ENCODE measurements around the gene DMD. TPM values are rescaled to one million over a fixed set of nuclear protein-coding genes. Genes with fewer than 3 reads are reported as not detected.

The DMD gene
- polyA plus RNA-seq (2012; ENCODE audit: missing spikeins), result 4.3 TPM

DNA sequence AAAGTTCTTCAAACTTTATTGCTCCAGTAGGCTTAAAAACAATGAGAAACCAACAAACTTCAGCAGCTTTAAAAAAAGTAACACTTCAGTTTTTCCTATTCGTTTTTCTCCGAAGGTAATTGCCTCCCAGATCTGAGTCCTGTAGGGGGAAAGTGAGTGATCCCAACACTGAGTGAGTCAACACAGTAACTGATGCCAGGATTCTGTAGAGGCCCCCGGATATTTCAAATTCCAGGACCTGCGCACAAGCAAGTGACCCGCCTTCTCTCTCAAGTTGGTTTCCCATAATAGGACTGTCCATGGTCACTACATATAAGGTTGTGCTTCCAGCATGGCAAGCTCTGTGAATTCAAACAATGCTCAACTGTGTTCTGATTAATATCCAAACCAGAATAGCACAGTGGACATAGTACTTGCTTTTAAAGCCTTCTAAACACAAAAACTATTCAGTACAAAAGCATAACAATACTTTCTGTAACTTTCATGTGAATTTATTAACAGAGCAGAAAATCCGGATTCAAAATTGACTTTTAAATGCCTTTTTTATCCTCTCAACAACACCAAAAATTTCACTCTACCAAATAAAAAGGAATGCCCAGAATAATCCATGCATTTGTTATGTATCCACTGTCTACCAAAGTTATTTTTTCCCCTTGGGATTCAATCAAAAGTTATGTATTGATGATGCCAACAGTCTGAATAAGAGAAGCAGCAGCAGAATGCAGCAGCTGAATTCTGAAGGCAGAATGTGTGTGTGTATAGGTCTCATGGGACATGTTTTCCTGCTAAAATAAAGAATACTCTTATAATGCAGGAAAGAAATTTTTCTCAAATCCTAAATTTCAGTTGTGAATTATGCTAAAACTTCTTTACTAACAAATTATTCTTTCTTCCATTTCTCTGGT, at the start of gene DMD:
Gene DMD (minus strand): TSS at position 194 of the 905 bp plus-strand sequence. CDS start 237 bp downstream, outside the sequence.
- DNase-seq (ENCODE audit: insufficient read length) (no peak), FAIRE-seq (no peak)
- TF ChIP-seq TAF1 (IDR thresholded peaks at IDR 0.05; ENCODE audit: borderline replicate concordance, low read depth, low read length) (no peak), POLR2A (IDR thresholded peaks at IDR 0.05; ENCODE audit: low read depth, low read length) (no peak), POLR2AphosphoS5 (IDR thresholded peaks at IDR 0.05; ENCODE audit: low read depth, low read length) (no peak)

GRCh38 chrX:33252306-33252825, 41.0 kb upstream of the DMD start:
- DNase-seq (ENCODE audit: insufficient read length) (no peak), FAIRE-seq (no peak)
- TF ChIP-seq POLR2A (IDR thresholded peaks at IDR 0.05; ENCODE audit: low read depth, low read length), result no peak
- no peak for TF ChIP-seq POLR2AphosphoS5 (IDR thresholded peaks at IDR 0.05; ENCODE audit: low read depth, low read length)
- TF ChIP-seq TAF1 (IDR thresholded peaks at IDR 0.05; ENCODE audit: borderline replicate concordance, low read depth, low read length), result no peak

DNA sequence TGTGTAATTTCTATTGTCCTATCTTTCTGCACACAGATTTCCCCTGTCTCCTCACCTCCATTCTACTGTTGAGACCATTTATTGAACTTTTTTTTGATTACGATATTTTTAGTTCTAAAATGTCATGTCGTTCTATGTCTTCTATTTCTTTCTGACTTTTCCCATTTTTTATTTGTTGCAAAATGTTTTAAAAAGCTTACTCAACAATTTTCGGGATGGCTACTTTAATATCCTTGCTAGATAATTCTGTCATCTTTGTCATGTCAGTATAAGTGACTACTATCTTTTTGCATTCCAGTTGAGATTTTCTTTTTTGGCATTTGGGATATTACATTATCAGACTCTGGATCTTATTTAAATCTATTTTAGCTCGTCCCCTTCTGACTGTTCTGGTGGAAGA, 7.5 kb upstream of the DMD start:
- DNase-seq (ENCODE audit: insufficient read length) (no peak), FAIRE-seq (no peak)
- TF ChIP-seq TAF1 (IDR thresholded peaks at IDR 0.05; ENCODE audit: borderline replicate concordance, low read depth, low read length) (no peak), POLR2AphosphoS5 (IDR thresholded peaks at IDR 0.05; ENCODE audit: low read depth, low read length) (no peak), POLR2A (IDR thresholded peaks at IDR 0.05; ENCODE audit: low read depth, low read length) (no peak)

DNA sequence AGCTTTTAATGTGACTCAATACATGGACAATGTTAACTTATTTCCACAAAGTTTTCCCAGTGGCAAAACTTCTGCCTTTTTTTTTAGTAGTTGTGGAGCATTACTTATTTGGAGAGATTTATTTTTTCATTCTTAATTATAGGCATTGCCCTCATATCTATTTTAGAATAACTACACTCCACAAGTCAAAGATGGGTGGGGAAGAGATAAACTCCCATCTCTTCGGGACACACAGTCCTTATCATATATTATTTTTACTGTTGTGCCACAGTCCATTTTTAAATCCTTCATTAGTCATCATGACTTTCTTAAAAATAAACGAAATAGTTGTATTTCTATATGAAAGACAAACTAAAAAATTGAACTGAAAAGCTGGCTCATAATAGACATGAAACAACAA, 1.2 kb downstream of the DMD start:
- FAIRE-seq (no peak), DNase-seq (ENCODE audit: insufficient read length) (no peak)
- no peak for TF ChIP-seq TAF1 (IDR thresholded peaks at IDR 0.05; ENCODE audit: borderline replicate concordance, low read depth, low read length)
- TF ChIP-seq POLR2A (IDR thresholded peaks at IDR 0.05; ENCODE audit: low read depth, low read length), result no peak
- no peak for TF ChIP-seq POLR2AphosphoS5 (IDR thresholded peaks at IDR 0.05; ENCODE audit: low read depth, low read length)

GRCh38 chrX:33207056-33207455, 4.3 kb downstream of the DMD start:
- no peak for DNase-seq (ENCODE audit: insufficient read length)
- TF ChIP-seq POLR2AphosphoS5 (IDR thresholded peaks at IDR 0.05; ENCODE audit: low read depth, low read length) (no peak), POLR2A (IDR thresholded peaks at IDR 0.05; ENCODE audit: low read depth, low read length) (no peak), TAF1 (IDR thresholded peaks at IDR 0.05; ENCODE audit: borderline replicate concordance, low read depth, low read length) (no peak)
- no peak for FAIRE-seq

- no peak for DNase-seq (ENCODE audit: insufficient read length)
- FAIRE-seq, result no peak
- TF ChIP-seq POLR2A (IDR thresholded peaks at IDR 0.05; ENCODE audit: low read depth, low read length) (no peak), TAF1 (IDR thresholded peaks at IDR 0.05; ENCODE audit: borderline replicate concordance, low read depth, low read length) (no peak), POLR2AphosphoS5 (IDR thresholded peaks at IDR 0.05; ENCODE audit: low read depth, low read length) (no peak)
Observed at GRCh38 chrX:33205321-33205720, 6.0 kb downstream of the DMD start.

GRCh38 chrX:33204889-33205288, 6.5 kb downstream of the DMD start:
- TF ChIP-seq POLR2A (IDR thresholded peaks at IDR 0.05; ENCODE audit: low read depth, low read length), result no peak
- TF ChIP-seq TAF1 (IDR thresholded peaks at IDR 0.05; ENCODE audit: borderline replicate concordance, low read depth, low read length), result no peak
- DNase-seq (ENCODE audit: insufficient read length) (no peak), FAIRE-seq (no peak)

- TF ChIP-seq POLR2A (IDR thresholded peaks at IDR 0.05; ENCODE audit: low read depth, low read length) (no peak), POLR2AphosphoS5 (IDR thresholded peaks at IDR 0.05; ENCODE audit: low read depth, low read length) (no peak), TAF1 (IDR thresholded peaks at IDR 0.05; ENCODE audit: borderline replicate concordance, low read depth, low read length) (no peak)
- FAIRE-seq, result no peak
- no peak for DNase-seq (ENCODE audit: insufficient read length)
Observed at GRCh38 chrX:33198561-33199279, 12.6 kb downstream of the DMD start.

DNA sequence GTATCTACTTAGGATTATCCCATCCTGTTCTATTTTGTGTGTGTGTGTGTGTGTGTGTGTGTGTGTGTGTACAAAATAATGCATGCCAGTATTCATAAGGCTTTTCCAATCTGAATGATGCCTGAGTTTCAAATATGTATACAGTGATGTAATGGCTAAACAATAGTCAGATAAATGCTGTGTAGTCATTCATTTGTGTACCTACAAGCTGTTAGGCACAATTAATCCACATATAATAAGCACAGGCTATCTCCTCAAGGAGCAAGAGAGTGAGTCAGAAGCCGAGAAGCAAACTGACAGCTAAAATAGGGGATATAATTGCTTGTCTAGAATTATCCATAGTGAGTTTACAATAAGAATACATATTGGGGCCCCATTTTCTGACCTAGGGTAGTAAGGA, 15.7 kb downstream of the DMD start:
- DNase-seq (ENCODE audit: insufficient read length) (no peak), FAIRE-seq (no peak)
- TF ChIP-seq POLR2AphosphoS5 (IDR thresholded peaks at IDR 0.05; ENCODE audit: low read depth, low read length), result no peak

- no peak for FAIRE-seq
Observed at GRCh38 chrX:33194876-33195433, 16.4 kb downstream of the DMD start.

GRCh38 chrX:33194289-33194688, 17.1 kb downstream of the DMD start:
- FAIRE-seq (no peak), DNase-seq (ENCODE audit: insufficient read length) (no peak)
- TF ChIP-seq POLR2AphosphoS5 (IDR thresholded peaks at IDR 0.05; ENCODE audit: low read depth, low read length), result no peak
- no peak for TF ChIP-seq TAF1 (IDR thresholded peaks at IDR 0.05; ENCODE audit: borderline replicate concordance, low read depth, low read length)
- no peak for TF ChIP-seq POLR2A (IDR thresholded peaks at IDR 0.05; ENCODE audit: low read depth, low read length)

More at GRCh38 chrX:33194876-33195433, 16.4 kb downstream of the DMD start:
- TF ChIP-seq POLR2A (IDR thresholded peaks at IDR 0.05; ENCODE audit: low read depth, low read length), result no peak
- no peak for TF ChIP-seq TAF1 (IDR thresholded peaks at IDR 0.05; ENCODE audit: borderline replicate concordance, low read depth, low read length)
- no peak for TF ChIP-seq POLR2AphosphoS5 (IDR thresholded peaks at IDR 0.05; ENCODE audit: low read depth, low read length)
- DNase-seq (ENCODE audit: insufficient read length), result no peak
